H9 (cell line): ENCODE results near the gene RNASE9. TPM values are rescaled to one million over a fixed set of nuclear protein-coding genes. Genes with fewer than 3 reads are reported as not detected.

Source experiments
- DNase-seq: peaks from one replicate; pipeline ENCODE4 v3.0.0-alpha.2; 2017
- H2AFZ ChIP-seq: one replicate; pipeline ENCODE4 v1.6.1; 2013; ENCODE audit warnings: mild to moderate bottlenecking, low read length, control low read depth, moderate library complexity
- H2AK5ac ChIP-seq: 2 replicates; pipeline ENCODE4 v1.6.1; 2013; ENCODE audit warnings: low read length, control low read depth, mixed read lengths; ENCODE audit not compliant: insufficient read length
- H2BK120ac ChIP-seq: one replicate; pipeline ENCODE4 v1.6.1; 2013; ENCODE audit warnings: low read depth, mild to moderate bottlenecking, low read length, control low read depth, inconsistent platforms; ENCODE audit not compliant: poor library complexity, severe bottlenecking
- H2BK12ac ChIP-seq: 2 replicates; pipeline ENCODE4 v1.6.1; 2013; ENCODE audit warnings: low read length, control low read depth, mixed read lengths, low read depth; ENCODE audit not compliant: insufficient read length
- H2BK15ac ChIP-seq: 2 replicates; pipeline ENCODE4 v1.6.1; 2013; ENCODE audit warnings: low read depth, low read length, control low read depth
- H2BK20ac ChIP-seq: one replicate; pipeline ENCODE4 v1.6.1; 2013; ENCODE audit warnings: low read depth, mild to moderate bottlenecking, low read length, control low read depth, inconsistent platforms; ENCODE audit not compliant: poor library complexity, severe bottlenecking
- H2BK5ac ChIP-seq: 2 replicates; pipeline ENCODE4 v1.6.1; 2013; ENCODE audit warnings: low read length, control low read depth, mixed read lengths; ENCODE audit not compliant: insufficient read length
- H3K14ac ChIP-seq: 2 replicates; pipeline ENCODE4 v1.6.1; 2013; ENCODE audit warnings: low read length, control low read depth; ENCODE audit not compliant: insufficient read depth
- H3K18ac ChIP-seq: 2 replicates; pipeline ENCODE4 v1.6.1; 2013; ENCODE audit warnings: low read depth, mild to moderate bottlenecking, mixed read lengths, low read length, control low read depth; ENCODE audit not compliant: insufficient read length
- H3K23ac ChIP-seq: 2 replicates; pipeline ENCODE4 v1.6.1; 2013; ENCODE audit warnings: low read length, control low read depth, mixed read lengths, low read depth; ENCODE audit not compliant: insufficient read length
- H3K23me2 ChIP-seq: 2 replicates; pipeline ENCODE4 v1.6.1; 2013; ENCODE audit warnings: low read depth, mild to moderate bottlenecking, mixed read lengths, low read length, control low read depth; ENCODE audit not compliant: insufficient read length, poor library complexity, severe bottlenecking
- H3K27ac ChIP-seq: 2 replicates; pipeline ENCODE4 v1.5.1; 2013; ENCODE audit warnings: low read length, control low read depth, mixed read lengths, low read depth; ENCODE audit not compliant: insufficient read length
- H3K27me3 ChIP-seq: 2 replicates; pipeline ENCODE4 v1.6.1; 2013; ENCODE audit warnings: low read length, control low read depth, inconsistent platforms; ENCODE audit not compliant: insufficient read depth
- H3K4ac ChIP-seq: 2 replicates; pipeline ENCODE4 v1.6.1; 2013; ENCODE audit warnings: low read depth, mild to moderate bottlenecking, control low read depth, inconsistent platforms, low read length, moderate library complexity
- H3K4me1 ChIP-seq: 2 replicates; pipeline ENCODE4 v1.6.1; 2013; ENCODE audit warnings: low read length, control low read depth, inconsistent platforms; ENCODE audit not compliant: insufficient read depth
- H3K4me2 ChIP-seq: 2 replicates; pipeline ENCODE4 v1.6.1; 2013; ENCODE audit warnings: low read length, control low read depth, mixed read lengths; ENCODE audit not compliant: insufficient read length, insufficient read depth
- H3K56ac ChIP-seq: 2 replicates; pipeline ENCODE4 v1.6.1; 2013; ENCODE audit warnings: low read depth, mild to moderate bottlenecking, mixed read lengths, low read length, control low read depth; ENCODE audit not compliant: insufficient read length
- H3K79me1 ChIP-seq: 2 replicates; pipeline ENCODE4 v1.6.1; 2013; ENCODE audit warnings: low read depth, mild to moderate bottlenecking, moderate library complexity, low read length, control low read depth, inconsistent platforms; ENCODE audit not compliant: insufficient read depth, poor library complexity, severe bottlenecking
- H3K79me2 ChIP-seq: 2 replicates; pipeline ENCODE4 v1.6.1; 2013; ENCODE audit warnings: low read length, control low read depth, inconsistent platforms; ENCODE audit not compliant: insufficient read depth
- H3K9ac ChIP-seq: 2 replicates; pipeline ENCODE4 v1.6.1; 2013; ENCODE audit warnings: low read length, control low read depth, mixed read lengths; ENCODE audit not compliant: insufficient read length; ENCODE audit errors: extremely low read depth
- H3K9me3 ChIP-seq: one replicate; pipeline ENCODE4 v1.6.1; 2013; ENCODE audit warnings: low read depth, low read length, inconsistent platforms; ENCODE audit not compliant: control insufficient read depth
- H3T11ph ChIP-seq: one replicate; pipeline ENCODE4 v1.6.1; 2013; ENCODE audit warnings: mild to moderate bottlenecking, low read length, control low read depth, inconsistent platforms
- H4K20me1 ChIP-seq: one replicate; pipeline ENCODE4 v1.6.1; 2013; ENCODE audit not compliant: control insufficient read depth, insufficient read length, insufficient read depth
- H4K5ac ChIP-seq: 2 replicates; pipeline ENCODE4 v1.6.1; 2013; ENCODE audit warnings: low read depth, mild to moderate bottlenecking, mixed read lengths, low read length, control low read depth; ENCODE audit not compliant: insufficient read length
- H4K8ac ChIP-seq: replicated peaks from 2 replicates; pipeline ENCODE4 v1.6.1; 2013; ENCODE audit warnings: low read length, control low read depth, mixed read lengths, low read depth; ENCODE audit not compliant: insufficient read length
- H4K91ac ChIP-seq: 2 replicates; pipeline ENCODE4 v1.6.1; 2013; ENCODE audit warnings: low read depth, mild to moderate bottlenecking, moderate library complexity, mixed read lengths, low read length, control low read depth; ENCODE audit not compliant: insufficient read length
- H3K27ac Mint-ChIP-seq, 3 experiments: 2 replicates in 2 of 3; 3 replicates in 1 of 3; pipeline ENCODE4 v1.8.0; 2020 to 2021; ENCODE audit warnings: mixed read lengths in 3 of 3, mild to moderate bottlenecking in 1 of 3, moderate library complexity in 1 of 3
- H3K27me3 Mint-ChIP-seq: 2 replicates; pipeline ENCODE4 v1.8.0; 2021; ENCODE audit warnings: low read depth, mild to moderate bottlenecking, moderate library complexity, mixed read lengths
- H3K36me3 Mint-ChIP-seq, 3 experiments: 2 replicates in 2 of 3; 3 replicates in 1 of 3; pipeline ENCODE4 v1.8.0; 2020 to 2021; ENCODE audit warnings: low read depth in 3 of 3, mixed read lengths in 3 of 3; ENCODE audit not compliant: insufficient read depth in 1 of 3
- H3K4me1 Mint-ChIP-seq, 2 experiments: 2 replicates each; pipeline ENCODE4 v1.8.0; 2020; ENCODE audit warnings: mixed read lengths in 2 of 2
- H3K4me3 Mint-ChIP-seq, 2 experiments: 2 replicates in 1 of 2; 3 replicates in 1 of 2; pipeline ENCODE4 v1.8.0; 2020 to 2021; ENCODE audit warnings: mild to moderate bottlenecking in 2 of 2, mixed read lengths in 2 of 2, moderate library complexity in 1 of 2
- H3K9me3 Mint-ChIP-seq, 2 experiments: 2 replicates in 1 of 2; 3 replicates in 1 of 2; pipeline ENCODE4 v1.8.0; 2020; ENCODE audit warnings: mild to moderate bottlenecking in 2 of 2, mixed read lengths in 2 of 2, moderate library complexity in 1 of 2
- CTCF ChIP-seq: fragments of 200-600 bp; sonication (generic); conservative IDR thresholded peaks from 3 replicates; pipeline ENCODE4 v1.8.0; 2021; ENCODE audit warnings: antibody characterized with exemption, mild to moderate bottlenecking
- WGBS: extraction: QIAGEN DNeasy Blood & Tissue Kit; methylation state at CpG from one replicate; pipeline ENCODE4 v1.1.7; 2013; ENCODE audit warnings: missing lambda C conversion rate, low lambda C conversion rate, mixed read lengths; ENCODE audit not compliant: insufficient read length; ENCODE audit errors: extremely low coverage; 5-methylcytosine and 5-hydroxymethylcytosine counted together
- total RNA-seq: library from RNA; stranded (reverse); gene quantifications from 2 replicates; pipeline ENCODE4 v1.2.1, GENCODE V29; 2021

Gene RNASE9
- total RNA-seq, 1 experiment from 2014 or later = not detected

- Histone ChIP-seq H2AK5ac (no peak overlapping the region), H3T11ph (no peak overlapping the region), H2BK12ac (no peak overlapping the region), H4K91ac (no peak overlapping the region), H3K79me2 (no peaks in the 10 kb centered on the region), H3K9ac (no peak overlapping the region), H4K8ac (no peak overlapping the region), H3K23ac (no peak overlapping the region), H3K9me3 (no peaks in the 10 kb centered on the region), H3K18ac (no peak overlapping the region), H3K27ac (peak overlapping the region; percentile 20), H3K56ac (no peak overlapping the region), H3K23me2 (no peaks in the 10 kb centered on the region), H2BK120ac (no peak overlapping the region), H3K14ac (no peak overlapping the region), H3K4me2 (peak overlapping the region; percentile 31), H2BK5ac (no peak overlapping the region), H4K20me1 (no peaks in the 10 kb centered on the region), H2AFZ (no peak overlapping the region), H3K27me3 (no peaks in the 10 kb centered on the region), H4K5ac (no peak overlapping the region), H3K4ac (no peak overlapping the region), H2BK20ac (no peak overlapping the region), H3K4me1 (peaks cover 8% of the 10 kb centered on the region; the same call in 1 of the 2 replicates), H2BK15ac (no peak overlapping the region), H3K79me1 (no peaks in the 10 kb centered on the region)
- H3K4me1 Mint-ChIP-seq = peaks cover 43 to 52% of the 10 kb centered on the region in 2 experiments
- no peaks in the 10 kb centered on the region for H3K36me3 Mint-ChIP-seq
- no peaks in the 10 kb centered on the region for H3K9me3 Mint-ChIP-seq
- no CpG with 5 or more reads among the region's 2 CpGs for WGBS
- TF ChIP-seq CTCF = no peak
- no peak for DNase-seq
- H3K27me3 Mint-ChIP-seq = no peaks in the 10 kb centered on the region
- H3K4me3 Mint-ChIP-seq = peak overlapping the region in 1 of 2 experiments; percentile 35; a peak in 3 of 5 replicates
- H3K27ac Mint-ChIP-seq = peak overlapping the region; percentile 73 to 96 (median 94)
These were observed 1.4 kb downstream of the RNASE9 start for GRCh38 chr14:20559461-20559904.
